HG03558 (cell line): ENCODE data around the gene CPNE4.

Experiments
- ATAC-seq: cut with Tn5 transposase; IDR thresholded peaks from one replicate; pipeline ENCODE4 v1.9.1; 2021; ENCODE audit warnings: moderate number of reproducible peaks; ENCODE audit not compliant: unreplicated experiment; ENCODE audit errors: extremely low read depth

The CPNE4 gene

DNA sequence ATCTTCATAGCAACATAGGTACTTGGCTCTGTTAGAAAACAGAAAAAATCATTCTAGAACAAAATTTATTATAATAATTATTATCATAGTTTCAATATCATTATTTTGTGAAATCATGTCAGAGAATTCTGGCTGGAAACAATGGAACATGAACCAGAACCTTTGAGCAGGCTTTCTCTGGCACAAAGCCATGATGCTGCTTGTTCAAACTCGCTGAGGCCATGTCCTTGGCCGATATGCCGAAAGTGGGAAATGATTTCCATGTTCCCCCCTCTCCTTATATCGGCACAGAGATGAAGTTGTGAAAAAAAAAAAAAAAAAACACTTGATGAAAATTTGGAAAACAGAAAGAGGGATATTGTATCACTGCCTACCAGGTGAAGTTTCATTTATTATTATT lies 483.1 kb downstream of the CPNE4 start:
- ATAC-seq, result no peak

DNA sequence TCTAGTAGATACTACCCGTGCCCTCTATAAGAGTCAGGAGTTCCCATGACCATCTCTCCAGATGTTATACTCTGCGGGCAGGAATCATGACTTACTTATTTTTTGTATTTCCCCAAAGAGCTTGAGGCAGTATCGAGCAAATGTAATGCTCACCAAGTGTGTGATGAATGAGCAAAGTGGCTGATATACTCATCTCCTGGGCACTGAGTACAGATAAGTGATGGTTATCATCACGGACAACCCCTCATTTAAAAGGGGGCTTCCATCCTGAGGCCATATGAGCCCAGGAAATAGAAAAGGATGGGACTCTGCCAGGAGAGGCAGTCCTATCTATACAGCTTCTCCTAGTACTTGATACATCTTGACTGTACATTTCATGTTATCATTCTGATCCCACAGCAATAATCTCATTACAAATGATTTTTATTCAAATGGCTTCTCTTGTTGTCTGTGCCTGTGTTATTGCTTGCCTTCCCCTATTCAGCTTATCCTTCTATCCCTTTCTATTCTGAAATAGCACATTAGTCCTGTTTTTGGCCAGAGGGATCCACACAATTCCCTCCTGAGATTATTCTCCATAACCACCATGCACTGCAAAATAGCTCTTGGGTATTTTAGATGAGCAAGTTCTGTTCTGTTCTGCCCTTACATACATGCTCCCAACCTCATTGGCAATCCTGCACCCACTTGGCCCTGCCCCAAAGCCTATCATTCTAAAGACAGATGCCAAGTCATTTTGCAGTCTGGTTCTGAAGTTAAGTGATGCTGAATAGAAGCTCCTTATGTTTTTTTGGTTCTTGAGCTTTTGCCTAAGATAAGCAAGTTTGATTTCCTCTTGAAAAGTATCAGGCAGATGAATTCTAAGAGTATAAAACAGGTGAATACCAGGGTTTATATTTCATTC lies 484.0 kb downstream of the CPNE4 start:
- no peak for ATAC-seq

DNA sequence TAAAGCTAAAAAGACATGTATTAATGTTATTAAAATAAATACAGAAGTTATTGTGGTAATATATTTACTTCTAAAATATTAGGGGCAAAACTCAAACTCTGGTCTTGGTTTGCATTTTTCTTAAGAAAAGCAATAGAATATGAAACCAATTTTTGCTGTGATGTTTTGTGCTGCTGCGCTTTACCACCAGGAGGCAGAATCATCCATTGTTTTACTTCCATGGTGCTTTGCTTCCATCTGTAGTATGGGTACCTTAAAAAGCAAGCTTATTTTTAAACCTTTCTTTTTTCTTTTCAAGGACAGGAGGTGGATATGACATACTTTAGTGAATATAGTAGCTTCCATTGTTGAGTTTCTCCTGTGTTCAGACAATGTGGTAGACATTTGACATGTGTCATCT lies 485.5 kb downstream of the CPNE4 start:
- no peak for ATAC-seq

DNA sequence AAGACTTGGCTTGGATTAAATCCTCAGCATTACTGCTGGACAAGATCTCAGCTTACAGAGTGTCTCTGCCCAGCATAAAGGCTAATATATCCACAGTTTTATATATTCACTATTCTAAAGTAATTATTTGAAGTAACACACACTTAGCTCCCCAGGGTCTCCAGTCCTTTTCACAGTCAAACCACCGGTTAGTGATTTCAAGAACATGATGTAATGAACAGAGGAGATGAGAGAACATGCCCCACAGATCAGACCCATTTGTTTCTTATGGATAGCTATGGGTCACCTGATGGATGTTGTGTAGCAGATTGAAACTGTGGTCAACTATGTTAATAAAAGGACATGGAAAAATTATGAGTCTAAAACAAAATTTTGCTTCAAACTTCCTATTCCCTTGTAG lies 487.2 kb downstream of the CPNE4 start:
- ATAC-seq, result no peak

DNA sequence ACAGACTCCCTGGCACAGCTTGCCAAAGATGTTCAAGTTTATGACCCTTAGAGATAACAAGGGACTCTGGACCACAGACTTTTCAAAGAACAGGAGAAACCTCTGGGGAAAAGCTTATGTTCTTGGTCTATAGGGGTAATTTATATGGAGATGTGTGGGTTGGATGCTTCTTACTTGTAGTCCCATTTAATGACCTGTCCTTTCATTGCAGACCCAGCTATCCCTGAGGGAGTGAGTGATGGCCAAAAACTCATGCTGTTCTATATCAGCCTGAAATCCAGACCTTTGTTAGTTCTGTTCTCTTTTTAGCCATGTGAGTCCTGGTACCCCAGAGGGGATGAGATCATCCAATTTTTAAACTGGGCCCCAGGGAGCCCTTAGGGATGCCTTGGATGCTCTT lies 488.4 kb downstream of the CPNE4 start:
- no peak for ATAC-seq

DNA sequence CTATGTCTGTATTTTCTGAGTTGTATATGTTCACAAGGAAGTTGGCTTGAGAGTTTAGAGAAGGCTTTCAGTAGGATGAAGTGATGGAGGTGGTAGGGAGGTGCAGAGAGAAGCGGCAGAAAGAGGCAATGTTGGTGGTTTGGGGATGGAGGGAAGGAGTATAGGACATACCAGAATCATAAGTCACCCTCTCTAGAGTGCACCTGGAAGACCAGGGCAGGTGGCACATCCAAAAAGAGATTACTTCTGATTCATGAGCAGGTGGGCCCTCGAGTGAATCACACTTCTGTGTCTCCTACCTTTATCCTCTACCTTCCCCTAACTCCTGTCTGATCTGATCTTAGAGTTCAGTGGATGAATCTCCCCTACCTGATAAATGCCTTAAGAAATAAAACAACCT lies 490.3 kb downstream of the CPNE4 start:
- no peak for ATAC-seq

DNA sequence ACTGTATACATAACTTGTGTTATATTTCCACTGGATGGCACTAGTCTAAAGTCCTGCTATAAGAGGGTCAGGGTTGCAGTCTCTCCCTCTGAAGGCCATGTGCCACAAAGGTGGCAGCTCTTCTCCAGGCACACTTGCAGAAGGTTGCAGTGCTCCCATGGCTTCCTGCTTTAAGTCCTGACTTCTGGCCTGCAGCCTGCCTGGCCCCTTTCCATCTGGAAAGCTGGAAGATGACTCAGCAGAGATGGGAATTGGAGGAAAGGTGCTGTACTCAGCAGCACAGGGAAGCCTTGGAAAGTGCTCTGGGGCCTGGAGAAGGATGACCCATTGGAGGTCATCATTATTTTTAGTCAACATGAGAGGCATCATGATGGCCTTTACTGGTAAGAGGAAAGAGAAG lies 491.1 kb downstream of the CPNE4 start:
- ATAC-seq, result no peak

DNA sequence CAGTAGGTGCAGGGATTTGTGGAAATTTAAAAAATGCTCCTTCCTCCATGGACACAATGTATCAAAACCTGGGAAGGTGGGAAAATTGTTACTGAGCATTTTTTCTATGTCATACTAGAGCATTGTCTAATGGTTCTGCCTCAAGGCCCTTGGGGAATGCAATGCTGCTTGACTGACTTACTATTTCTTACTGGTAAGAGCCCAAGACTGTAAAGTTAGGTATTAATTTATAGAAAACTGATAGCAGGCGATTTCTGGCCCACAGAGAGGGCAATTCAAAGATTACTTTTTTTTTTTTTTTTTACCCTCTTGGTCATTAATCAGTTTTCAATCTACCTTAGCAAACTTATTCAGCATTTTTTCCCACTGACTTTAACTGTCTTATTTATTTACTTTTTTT lies 493.5 kb downstream of the CPNE4 start:
- ATAC-seq, result no peak

DNA sequence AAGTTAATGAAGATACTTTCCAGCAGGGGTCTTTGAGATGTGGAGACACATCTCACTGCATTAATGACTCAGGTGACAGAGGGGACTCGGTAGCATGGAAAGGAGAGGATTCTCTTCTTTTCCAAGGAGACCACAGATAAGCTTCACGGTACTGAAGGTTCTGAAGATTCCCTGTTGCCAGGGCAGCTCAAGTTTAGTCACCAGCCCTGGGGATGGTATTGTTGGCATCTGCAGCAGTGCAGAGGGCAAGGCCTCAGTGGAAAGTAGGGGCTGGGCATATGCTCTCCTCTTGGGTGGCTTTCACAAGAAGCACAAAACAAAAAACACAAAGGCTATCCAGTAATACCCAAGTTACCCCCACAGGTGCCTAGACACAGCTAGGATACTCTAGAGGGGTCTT lies 494.0 kb downstream of the CPNE4 start:
- no peak for ATAC-seq

DNA sequence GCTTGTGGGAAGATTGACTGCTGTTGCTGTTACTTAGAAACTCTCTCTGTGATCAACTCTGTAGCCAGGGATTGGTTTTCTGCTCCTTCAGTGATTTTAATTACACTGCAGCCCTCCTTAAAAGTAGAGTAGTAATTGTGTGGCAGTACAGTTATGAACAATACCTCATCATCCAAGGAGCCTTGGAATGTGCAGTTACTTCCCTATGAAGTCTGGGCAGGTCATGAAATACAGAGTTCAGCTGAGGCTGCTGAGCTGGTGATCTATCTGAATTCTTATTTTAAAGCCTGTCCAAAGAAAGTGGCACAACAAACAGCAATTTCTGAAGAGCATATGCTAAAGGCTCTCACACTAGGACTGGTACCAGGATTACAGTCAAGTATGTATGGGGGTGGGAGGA lies 494.7 kb downstream of the CPNE4 start:
- ATAC-seq, result no peak

DNA sequence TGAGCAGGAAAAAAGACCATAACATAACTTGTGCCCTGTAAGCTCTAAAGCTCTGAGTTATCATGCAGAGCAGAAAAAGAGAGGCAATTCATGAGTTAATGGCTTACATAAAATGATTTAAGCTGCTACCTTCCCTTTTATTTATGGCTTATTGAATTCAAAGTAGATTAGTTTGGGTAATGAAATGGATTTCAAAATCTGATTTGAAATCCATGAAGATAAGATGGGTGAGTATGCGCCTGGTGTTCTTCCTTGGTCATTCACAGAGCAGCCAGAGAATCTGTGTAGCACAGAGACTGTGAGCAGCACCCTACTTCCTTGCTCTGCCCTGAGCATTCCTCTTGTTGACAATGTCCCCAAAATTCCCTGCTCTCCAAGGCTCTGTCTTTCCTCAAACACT lies 495.8 kb downstream of the CPNE4 start:
- ATAC-seq, result no peak

DNA sequence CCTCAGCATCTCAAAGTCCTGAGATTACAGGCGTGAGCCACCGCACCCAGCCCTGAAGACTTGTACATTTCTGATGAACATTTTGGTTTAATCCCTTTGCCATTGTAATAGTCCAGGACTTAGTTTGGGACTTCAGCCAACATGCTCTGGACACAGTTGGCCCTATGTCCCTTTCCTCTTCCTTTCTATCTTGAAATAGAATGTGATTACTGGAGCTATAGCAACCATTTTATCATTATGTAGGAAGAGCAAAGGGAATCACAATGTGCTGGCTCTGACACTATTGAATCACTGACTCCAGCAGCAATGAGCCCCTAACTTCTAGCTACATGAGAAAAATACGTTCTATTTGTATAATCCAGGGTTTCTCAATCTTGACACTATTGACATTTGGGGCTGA lies 497.3 kb downstream of the CPNE4 start:
- no peak for ATAC-seq

DNA sequence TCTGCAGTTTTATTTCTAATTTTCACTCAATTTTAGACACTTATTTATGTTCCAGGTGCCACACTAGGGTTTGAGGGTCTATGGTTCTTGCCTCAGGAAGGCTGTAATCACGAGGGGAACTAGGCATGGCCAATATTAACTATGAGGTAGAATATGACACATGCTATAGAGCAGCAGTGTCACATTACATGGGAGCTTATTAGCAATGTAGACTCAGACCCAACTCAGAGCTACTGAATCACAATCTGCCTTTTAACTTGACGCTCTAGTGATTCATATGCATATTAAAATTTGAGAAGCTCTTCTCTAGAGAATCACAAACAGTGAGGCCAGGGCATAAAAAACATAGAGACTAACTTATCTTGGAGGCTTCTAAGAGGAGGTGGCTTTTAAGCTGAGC lies 499.2 kb downstream of the CPNE4 start:
- ATAC-seq, result no peak

DNA sequence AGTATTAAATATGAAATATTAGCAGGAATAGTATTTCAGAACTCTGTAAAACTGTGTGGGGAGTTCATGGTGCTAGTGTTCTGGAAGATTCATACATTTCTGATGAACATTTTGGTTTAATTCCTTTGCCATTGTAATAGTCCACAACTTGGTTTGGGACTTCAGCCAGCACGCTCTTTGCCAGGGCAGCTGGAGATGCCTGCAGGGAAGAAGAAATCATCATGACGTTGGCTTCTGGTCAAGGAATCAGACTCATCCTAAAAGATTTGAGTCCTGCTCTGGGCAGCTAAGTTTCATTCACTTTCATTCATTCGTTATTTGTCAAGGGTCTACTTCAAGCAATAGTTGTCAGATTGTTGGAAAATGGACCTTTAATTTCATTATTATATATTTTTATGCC lies 499.7 kb downstream of the CPNE4 start:
- ATAC-seq, result no peak

DNA sequence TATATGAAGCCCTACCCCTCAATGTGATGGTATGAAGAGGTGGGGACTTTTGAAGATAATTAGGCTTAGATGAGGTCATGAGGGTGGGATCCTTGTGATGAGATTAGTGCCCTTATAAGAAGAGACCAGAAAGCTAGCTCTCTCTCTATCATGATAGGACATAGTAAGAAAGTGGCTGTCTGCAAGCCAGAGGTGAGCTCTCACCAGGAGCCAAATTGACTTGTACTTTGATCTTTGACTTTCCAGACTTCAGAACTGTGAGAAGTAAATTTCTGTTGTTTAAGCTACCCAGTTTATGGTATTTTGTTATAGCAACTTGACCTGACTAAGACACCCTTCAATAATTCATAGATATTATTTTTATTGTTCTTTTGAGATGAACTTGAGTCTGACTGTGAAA lies 502.2 kb downstream of the CPNE4 start:
- ATAC-seq, result no peak

DNA sequence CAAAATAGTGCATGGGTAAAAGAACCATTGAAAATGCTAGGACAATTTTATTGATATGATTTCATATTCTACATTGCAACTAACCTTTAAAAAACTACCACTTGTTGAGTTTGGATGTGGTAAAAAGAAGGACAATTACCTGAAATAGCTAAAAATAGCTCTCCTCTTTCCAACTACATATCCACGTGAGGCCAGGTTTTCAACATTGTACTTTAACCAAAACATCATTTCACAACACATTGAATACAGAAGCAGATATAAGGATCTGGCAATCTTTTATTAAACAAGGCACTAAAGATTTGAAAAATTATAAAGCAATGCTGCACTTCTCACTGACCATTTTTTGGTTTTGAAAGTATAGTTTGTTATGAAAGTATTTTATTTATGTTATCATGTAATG lies 504.0 kb downstream of the CPNE4 start:
- ATAC-seq, result no peak

DNA sequence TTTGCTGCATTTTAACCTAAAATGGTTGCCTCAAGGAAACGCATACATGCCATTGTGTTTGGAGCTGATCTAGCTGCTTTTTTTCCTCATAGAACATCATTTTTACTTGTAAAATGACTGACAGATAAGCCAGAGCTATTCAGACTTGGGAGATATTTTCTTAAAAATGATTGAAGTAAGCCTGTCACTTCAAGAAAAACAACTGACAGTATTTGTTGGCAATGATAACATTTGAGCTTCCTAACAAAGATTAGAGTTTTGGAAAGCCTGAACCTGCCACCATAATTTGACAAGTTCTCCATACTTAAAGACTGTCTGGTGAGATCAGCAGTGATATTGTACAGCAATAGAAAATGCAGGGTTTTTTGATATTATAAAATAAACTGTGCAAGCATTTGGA lies 504.4 kb downstream of the CPNE4 start:
- no peak for ATAC-seq

DNA sequence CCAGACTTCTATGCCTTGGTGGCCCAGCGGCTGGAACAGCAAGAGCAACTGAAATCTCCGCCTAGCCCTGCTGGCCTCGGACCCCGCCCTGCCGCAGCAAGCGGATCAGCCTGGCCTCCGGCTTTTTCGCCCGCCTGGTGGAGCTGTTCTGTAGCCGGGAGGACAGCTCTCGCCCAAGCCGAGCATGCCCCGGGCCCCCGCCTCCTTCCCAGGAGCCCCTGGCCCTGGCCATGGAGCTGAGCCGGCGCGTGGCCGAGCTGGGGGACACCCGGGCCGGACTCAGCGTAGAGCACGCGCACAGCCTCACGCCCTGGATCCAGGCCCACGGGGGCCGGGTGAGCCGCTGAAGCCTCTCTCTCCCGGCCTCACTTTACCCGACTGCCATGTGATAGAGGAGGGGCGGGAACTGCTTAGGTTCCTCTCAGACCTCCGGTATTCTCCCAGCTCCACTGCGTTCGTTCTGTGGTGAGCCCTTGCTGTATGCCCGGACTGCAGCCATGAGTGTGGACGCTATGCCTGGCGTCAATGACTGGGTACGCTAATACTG lies 507.9 kb downstream of the CPNE4 start:
- no peak for ATAC-seq

DNA sequence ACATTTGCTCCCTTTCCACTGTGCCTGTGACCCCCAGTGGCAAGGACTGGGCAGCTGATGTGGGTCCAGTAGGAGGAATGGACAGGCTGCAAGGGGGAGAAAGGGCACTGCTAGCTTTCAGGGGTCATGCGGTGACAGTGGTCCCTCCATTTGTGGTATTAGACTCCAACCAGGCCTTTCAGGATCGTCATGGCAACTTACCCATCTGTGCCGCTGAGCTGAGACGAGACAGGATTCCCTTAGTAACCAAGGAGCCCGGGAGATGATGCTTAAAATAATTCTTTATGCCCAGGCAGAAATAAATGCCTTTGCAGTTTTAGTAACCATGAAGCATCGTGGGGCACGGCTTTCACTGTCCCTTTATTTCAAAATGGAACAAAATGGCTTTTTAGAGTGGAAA lies 516.1 kb downstream of the CPNE4 start:
- ATAC-seq, result no peak

DNA sequence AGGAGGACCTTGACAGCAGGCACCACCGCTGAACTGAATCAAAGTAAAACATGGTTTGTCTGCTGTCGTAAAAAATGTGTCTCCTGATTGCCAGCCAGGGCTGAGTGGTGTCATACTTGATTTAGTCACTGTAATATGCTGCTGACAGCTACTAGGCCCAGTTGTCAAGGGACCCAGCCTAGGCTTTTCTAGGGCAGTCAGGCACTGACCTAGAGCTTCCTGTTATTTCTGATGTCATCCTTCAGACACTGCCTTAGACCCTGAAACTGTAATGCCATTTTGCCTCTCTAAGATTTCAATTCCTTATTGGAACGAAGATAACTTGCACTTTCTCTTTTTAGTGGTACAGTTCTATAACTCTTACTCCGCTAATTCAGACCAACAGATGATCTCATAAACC lies 529.4 kb downstream of the CPNE4 start:
- ATAC-seq, result no peak

DNA sequence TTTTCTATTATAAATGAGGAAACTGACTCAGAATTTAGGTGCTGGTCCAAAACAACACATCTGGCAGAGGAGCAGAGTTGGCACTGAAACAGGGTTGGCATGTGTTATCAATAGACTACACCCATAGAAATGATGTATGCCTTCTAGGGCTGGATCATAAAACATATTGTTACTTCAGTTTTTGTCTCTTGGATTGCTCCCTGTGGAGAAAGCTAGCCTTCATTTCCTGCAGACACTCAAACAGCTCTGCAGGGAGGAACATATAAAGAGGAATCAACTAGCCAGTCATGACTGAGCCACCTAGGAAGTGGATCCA lies 531.5 kb downstream of the CPNE4 start:
- no peak for ATAC-seq
